Astrocyte of the hippocampus (primary cell): ENCODE results near the gene FAM76B.

Experiments used
- DNase-seq: peaks from one replicate; pipeline ENCODE4 v3.0.0; 2011; ENCODE audit warnings: low read depth, low spot score

FAM76B gene

GRCh38 chr11:95732930-95733602 is 56.5 kb downstream of the FAM76B start:
- DNase-seq, result no peak

DNA sequence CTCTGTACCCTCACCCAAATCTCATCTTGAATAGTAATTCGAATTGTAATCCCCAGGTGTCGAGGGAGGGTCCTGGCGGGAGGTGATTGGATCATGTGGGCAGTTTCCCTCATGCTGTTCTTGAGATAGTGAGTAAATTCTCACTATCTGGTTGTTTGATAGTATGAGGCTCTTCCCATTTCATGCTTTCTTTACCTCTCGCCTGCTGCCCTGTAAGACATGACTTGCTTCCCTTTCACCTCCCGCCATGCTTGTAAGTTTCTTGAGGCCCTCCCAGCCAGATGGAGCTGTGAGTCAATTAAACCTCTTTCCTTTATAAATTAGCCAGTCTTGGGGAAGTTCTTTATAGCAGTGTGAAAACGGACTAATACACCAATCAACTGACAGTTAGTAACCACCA is 60.1 kb downstream of the FAM76B start:
- DNase-seq, result no peak

DNA sequence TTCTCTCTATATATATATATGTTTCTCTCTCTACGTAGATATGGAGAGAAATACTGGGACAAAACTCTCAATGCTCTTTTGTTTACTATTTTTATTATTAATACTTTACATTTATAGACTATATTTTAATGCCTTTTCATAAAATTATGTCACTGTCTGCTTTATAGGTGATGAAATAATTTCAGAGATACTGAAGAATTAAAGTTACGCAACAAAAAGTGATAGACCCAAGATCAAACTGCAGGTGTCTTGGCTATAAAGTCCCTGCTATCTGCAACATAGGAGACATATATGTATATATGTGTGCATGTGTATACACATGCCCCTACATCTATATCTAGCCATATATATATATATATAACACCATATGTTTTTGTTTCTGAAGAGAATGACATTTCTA is 60.8 kb downstream of the FAM76B start:
- DNase-seq, result no peak

DNA sequence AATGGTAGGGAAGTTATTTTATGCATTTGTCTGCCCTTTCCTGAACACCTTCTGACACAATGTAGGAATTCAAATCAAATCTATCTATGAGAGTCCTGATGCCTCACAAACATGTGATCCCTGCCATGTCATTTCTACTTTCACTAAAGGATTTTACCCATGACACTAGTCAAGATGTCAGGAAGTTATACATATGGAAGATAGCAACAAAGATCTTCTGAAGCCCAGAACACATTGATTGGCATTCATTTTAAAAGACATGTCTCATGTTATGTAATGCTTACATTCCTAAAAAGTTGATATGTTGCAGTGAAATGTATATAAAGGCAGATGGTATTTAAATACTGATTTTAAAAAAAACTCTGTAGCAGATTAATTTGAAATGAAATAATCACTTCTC is 61.5 kb downstream of the FAM76B start:
- no peak for DNase-seq

- no peak for DNase-seq
Measured at GRCh38 chr11:95727620-95728019, 62.0 kb downstream of the FAM76B start.

GRCh38 chr11:95727111-95727510 is 62.5 kb downstream of the FAM76B start:
- no peak for DNase-seq

DNA sequence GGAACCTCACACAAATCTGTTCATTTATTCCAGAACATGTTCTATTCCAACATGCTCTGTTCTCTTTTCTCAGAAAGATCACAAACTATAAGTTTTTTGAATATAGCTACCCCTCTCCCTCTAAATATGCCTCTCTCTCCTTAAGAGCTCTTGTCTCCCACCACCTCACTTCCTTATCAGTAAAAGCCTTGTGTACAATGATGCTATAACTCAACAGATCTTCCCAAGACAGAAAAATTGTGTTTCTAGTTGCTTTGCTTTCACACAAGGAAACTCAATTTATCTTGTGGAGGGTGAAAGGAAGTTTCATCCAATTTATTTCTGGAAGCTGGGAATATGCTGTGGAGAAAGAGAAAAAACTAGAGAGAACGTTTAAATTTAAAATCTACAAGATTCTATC is 64.4 kb downstream of the FAM76B start:
- DNase-seq, result no peak

DNA sequence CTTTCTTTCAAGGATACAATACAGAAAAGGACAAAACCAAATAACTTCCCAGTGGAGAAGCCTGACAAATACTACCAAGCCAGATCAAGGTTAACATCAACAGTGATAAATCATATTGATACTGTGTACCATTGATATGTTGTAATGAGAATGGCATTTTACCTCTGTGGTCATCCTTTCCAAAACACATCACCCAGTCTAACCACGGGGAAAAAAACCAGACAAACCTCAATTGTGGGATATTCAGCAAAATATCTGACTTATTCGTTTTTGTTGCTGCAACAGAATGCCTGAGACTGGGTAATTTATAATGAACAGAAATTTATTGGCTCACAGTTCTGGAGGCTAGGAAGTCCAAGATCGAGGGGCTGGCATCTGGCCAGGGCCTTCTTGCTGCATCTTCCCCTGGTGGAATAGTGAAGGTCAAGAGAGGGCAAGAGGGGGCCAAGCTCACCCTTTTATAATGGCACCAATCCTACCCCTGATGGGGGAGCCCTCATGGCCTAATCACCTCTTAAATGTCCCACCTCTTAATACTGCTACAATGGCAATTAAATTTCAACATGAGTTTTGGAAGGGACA is 66.1 kb downstream of the FAM76B start:
- peak; percentile 73 for DNase-seq

- no peak for DNase-seq
Measured at GRCh38 chr11:95720195-95720594, 69.4 kb downstream of the FAM76B start.
